Keratinocyte (primary cell): ENCODE measurements around the gene STRN. TPM values are rescaled to one million over a fixed set of nuclear protein-coding genes. Genes with fewer than 3 reads are reported as not detected.

ENCODE experiments used
- DNase-seq: peaks from one replicate; pipeline ENCODE4 v3.0.0-alpha.2; 2011; ENCODE audit warnings: low read depth, missing footprints, low spot score
- FAIRE-seq: peaks from 2 replicates; lab custom pipeline; 2011; peaks lifted over from hg19 to GRCh38; lab: Jason Lieb, UNC
- H2AFZ ChIP-seq: 2 replicates; pipeline ENCODE4 v1.6.0; 2012; ENCODE audit warnings: low read length, control low read depth, inconsistent platforms; ENCODE audit not compliant: control insufficient read depth
- H3K27ac ChIP-seq: 2 replicates; pipeline ENCODE4 v1.5.1; 2011; ENCODE audit warnings: low read length; ENCODE audit not compliant: control insufficient read depth, insufficient read depth
- H3K27me3 ChIP-seq: 3 replicates; pipeline ENCODE4 v1.6.0; 2011; ENCODE audit warnings: low read length; ENCODE audit not compliant: control insufficient read depth, insufficient read depth; ENCODE audit errors: extremely low read depth
- H3K36me3 ChIP-seq, 2 experiments: 2 replicates in 1 of 2; 3 replicates in 1 of 2; pipeline ENCODE4 v1.5.1; 2011; ENCODE audit warnings: low read length in 2 of 2, mild to moderate bottlenecking in 1 of 2; ENCODE audit not compliant: control insufficient read depth in 2 of 2, insufficient read depth in 2 of 2; ENCODE audit errors: extremely low read depth in 1 of 2
- H3K4me1 ChIP-seq: 3 replicates; pipeline ENCODE4 v1.5.1; 2011; ENCODE audit warnings: low read length; ENCODE audit not compliant: control insufficient read depth, insufficient read depth; ENCODE audit errors: extremely low read depth
- H3K4me2 ChIP-seq: 3 replicates; pipeline ENCODE4 v1.6.0; 2011; ENCODE audit warnings: low read depth, low read length; ENCODE audit not compliant: control insufficient read depth, insufficient read depth; ENCODE audit errors: extremely low read depth
- H3K4me3 ChIP-seq, 3 experiments: fragments of 200-600 bp in 1 of 3; sonication (generic) in 1 of 3; 2 replicates in 2 of 3; 3 replicates in 1 of 3; pipeline ENCODE4 v1.5.1; 2011 to 2016; ENCODE audit warnings: low read length in 3 of 3, mild to moderate bottlenecking in 3 of 3, control low read depth in 2 of 3, inconsistent platforms in 1 of 3, low read depth in 1 of 3, mixed read lengths in 1 of 3, mixed run types in 1 of 3, moderate library complexity in 1 of 3; ENCODE audit not compliant: control insufficient read depth in 2 of 3, insufficient read depth in 2 of 3; ENCODE audit errors: extremely low read depth in 1 of 3
- H3K79me2 ChIP-seq: 2 replicates; pipeline ENCODE4 v1.6.0; 2012; ENCODE audit warnings: low read length; ENCODE audit not compliant: control insufficient read depth, insufficient read depth
- H3K9ac ChIP-seq: 3 replicates; pipeline ENCODE4 v1.6.0; 2011; ENCODE audit warnings: low read length; ENCODE audit not compliant: control insufficient read depth, insufficient read depth; ENCODE audit errors: extremely low read depth
- H3K9me1 ChIP-seq: 3 replicates; pipeline ENCODE4 v1.6.0; 2011; ENCODE audit warnings: low read length; ENCODE audit not compliant: control insufficient read depth, insufficient read depth; ENCODE audit errors: extremely low read depth
- H3K9me3 ChIP-seq: 2 replicates; pipeline ENCODE4 v1.5.1; 2012; ENCODE audit warnings: low read depth, low read length; ENCODE audit not compliant: control insufficient read depth
- H4K20me1 ChIP-seq: 3 replicates; pipeline ENCODE4 v1.6.0; 2011; ENCODE audit warnings: low read length; ENCODE audit not compliant: control insufficient read depth, insufficient read depth; ENCODE audit errors: extremely low read depth
- EZH2 ChIP-seq: IDR thresholded peaks from one replicate; pipeline ENCODE4 v1.6.1; 2012; ENCODE audit warnings: inconsistent platforms, mild to moderate bottlenecking, low read length, moderate library complexity
- dilution Hi-C: fragments of 300-500 bp; cut with MboI; formaldehyde crosslinking; loops from one replicate; pipeline ENCODE4 v1.7.0; 2020; ENCODE audit warnings: low sequenced_read_pairs; ENCODE audit not compliant: extremely low pct_ligation_motif_present
- polyA plus RNA-seq, 5 experiments: library from polyadenylated mRNA; depleted of rRNA in 3 of 5; stranded (reverse) in 3 of 5; stranded (forward) in 1 of 5; unstranded in 1 of 5; fragments of >200 nt; gene quantifications; 1 replicate in 1 of 5; 2 replicates in 3 of 5; 3 replicates in 1 of 5; pipeline versions ENCODE4 v1.2.1 to v1.2.3, GENCODE V29; 2011 to 2012; ENCODE audit warnings: missing spikeins in 2 of 5, low read depth in 1 of 5, low replicate concordance in 1 of 5
- TF ChIP-seq, protein P1 (sequence below), 3 experiments: IDR thresholded peaks in 1 of 3; conservative IDR thresholded peaks in 1 of 3; optimal IDR thresholded peaks in 1 of 3; 2 replicates in 2 of 3; 3 replicates in 1 of 3; pipeline versions ENCODE3 to v1.5.1; 2011; ENCODE audit warnings: low read length in 3 of 3, mild to moderate bottlenecking in 3 of 3, moderate library complexity in 2 of 3, control low read depth in 1 of 3, inconsistent platforms in 1 of 3; ENCODE audit not compliant: insufficient read depth in 2 of 3; ENCODE audit errors: extremely low read depth in 1 of 3

Gene STRN
- polyA plus RNA-seq, 1 donor (not counting 4 experiments of a cell fraction or from before 2014, with no cell fraction given), result 29.3 TPM

- H3K79me2 ChIP-seq, result no peaks in the 10 kb centered on the region
- dilution Hi-C loops, result no loop called here
- no peak overlapping the region for H3K4me2 ChIP-seq
- H3K9me3 ChIP-seq, result no peaks in the 10 kb centered on the region
- H3K27ac ChIP-seq, result no peak overlapping the region
- no peaks in the 10 kb centered on the region for H3K27me3 ChIP-seq
- TF ChIP-seq EZH2, result no peak
- TF ChIP-seq, protein P1, sequence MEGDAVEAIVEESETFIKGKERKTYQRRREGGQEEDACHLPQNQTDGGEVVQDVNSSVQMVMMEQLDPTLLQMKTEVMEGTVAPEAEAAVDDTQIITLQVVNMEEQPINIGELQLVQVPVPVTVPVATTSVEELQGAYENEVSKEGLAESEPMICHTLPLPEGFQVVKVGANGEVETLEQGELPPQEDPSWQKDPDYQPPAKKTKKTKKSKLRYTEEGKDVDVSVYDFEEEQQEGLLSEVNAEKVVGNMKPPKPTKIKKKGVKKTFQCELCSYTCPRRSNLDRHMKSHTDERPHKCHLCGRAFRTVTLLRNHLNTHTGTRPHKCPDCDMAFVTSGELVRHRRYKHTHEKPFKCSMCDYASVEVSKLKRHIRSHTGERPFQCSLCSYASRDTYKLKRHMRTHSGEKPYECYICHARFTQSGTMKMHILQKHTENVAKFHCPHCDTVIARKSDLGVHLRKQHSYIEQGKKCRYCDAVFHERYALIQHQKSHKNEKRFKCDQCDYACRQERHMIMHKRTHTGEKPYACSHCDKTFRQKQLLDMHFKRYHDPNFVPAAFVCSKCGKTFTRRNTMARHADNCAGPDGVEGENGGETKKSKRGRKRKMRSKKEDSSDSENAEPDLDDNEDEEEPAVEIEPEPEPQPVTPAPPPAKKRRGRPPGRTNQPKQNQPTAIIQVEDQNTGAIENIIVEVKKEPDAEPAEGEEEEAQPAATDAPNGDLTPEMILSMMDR (optimal IDR thresholded peaks at IDR 0.05 in 1 of 3, IDR thresholded peaks at IDR 0.05 in 1 of 3, conservative IDR thresholded peaks at IDR 0.05 in 1 of 3; ENCODE audit: extremely low read depth in 1 of 3, insufficient read depth in 2 of 3, low read length in 3 of 3), result no peak
- no peak overlapping the region for H3K9ac ChIP-seq
- no peaks in the 10 kb centered on the region for H3K9me1 ChIP-seq
- no peak overlapping the region for H3K4me3 ChIP-seq
- DNase-seq, result no peak
- no peaks in the 10 kb centered on the region for H3K4me1 ChIP-seq
- H3K36me3 ChIP-seq, result peaks cover 7 to 13% of the 10 kb centered on the region in 2 experiments
- FAIRE-seq, result no peak
- no peak overlapping the region for H2AFZ ChIP-seq
- H4K20me1 ChIP-seq, result no peaks in the 10 kb centered on the region
Observed at GRCh38 chr2:36861896-36862295, 104.4 kb downstream of the STRN start.

GRCh38 chr2:36859366-36859792 is 107.0 kb downstream of the STRN start:
- DNase-seq (no peak), FAIRE-seq (no peak)
- dilution Hi-C loops, result no loop called here
- Histone ChIP-seq H4K20me1 (no peaks in the 10 kb centered on the region), H3K27ac (no peak overlapping the region), H3K9ac (no peak overlapping the region), H2AFZ (no peak overlapping the region), H3K4me2 (no peak overlapping the region), H3K36me3 (peaks cover 6 to 11% of the 10 kb centered on the region in 2 experiments), H3K9me3 (no peaks in the 10 kb centered on the region), H3K4me3 (no peak overlapping the region), H3K79me2 (no peaks in the 10 kb centered on the region), H3K4me1 (peaks cover 3% of the 10 kb centered on the region), H3K9me1 (no peaks in the 10 kb centered on the region), H3K27me3 (no peaks in the 10 kb centered on the region)
- no peak for TF ChIP-seq EZH2
- TF ChIP-seq, protein P1 (optimal IDR thresholded peaks at IDR 0.05 in 1 of 3, IDR thresholded peaks at IDR 0.05 in 1 of 3, conservative IDR thresholded peaks at IDR 0.05 in 1 of 3; ENCODE audit: extremely low read depth in 1 of 3, insufficient read depth in 2 of 3, low read length in 3 of 3), result no peak
